Measurements from ENCODE around the gene GCLC.

The GCLC gene

GRCh38 chr6:53582963-53583362 lies 38.1 kb upstream of the GCLC start:
- TF ChIP-seq, protein P1, sequence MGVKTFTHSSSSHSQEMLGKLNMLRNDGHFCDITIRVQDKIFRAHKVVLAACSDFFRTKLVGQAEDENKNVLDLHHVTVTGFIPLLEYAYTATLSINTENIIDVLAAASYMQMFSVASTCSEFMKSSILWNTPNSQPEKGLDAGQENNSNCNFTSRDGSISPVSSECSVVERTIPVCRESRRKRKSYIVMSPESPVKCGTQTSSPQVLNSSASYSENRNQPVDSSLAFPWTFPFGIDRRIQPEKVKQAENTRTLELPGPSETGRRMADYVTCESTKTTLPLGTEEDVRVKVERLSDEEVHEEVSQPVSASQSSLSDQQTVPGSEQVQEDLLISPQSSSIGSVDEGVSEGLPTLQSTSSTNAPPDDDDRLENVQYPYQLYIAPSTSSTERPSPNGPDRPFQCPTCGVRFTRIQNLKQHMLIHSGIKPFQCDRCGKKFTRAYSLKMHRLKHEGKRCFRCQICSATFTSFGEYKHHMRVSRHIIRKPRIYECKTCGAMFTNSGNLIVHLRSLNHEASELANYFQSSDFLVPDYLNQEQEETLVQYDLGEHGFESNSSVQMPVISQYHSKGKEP (tag by site-specific recombination; IDR thresholded peaks at IDR 0.05): no peak
- TF ChIP-seq ZBTB1 (tag by site-specific recombination; IDR thresholded peaks at IDR 0.05) (no peak), ZNF280D (tag by site-specific recombination; IDR thresholded peaks at IDR 0.05) (no peak), ZNF707 (tag by site-specific recombination; IDR thresholded peaks at IDR 0.05) (no peak), ZNF404 (tag by site-specific recombination; IDR thresholded peaks at IDR 0.05) (no peak), ZNF366 (tag by site-specific recombination; conservative IDR thresholded peaks at IDR 0.05) (no peak), ZNF169 (tag by site-specific recombination; IDR thresholded peaks at IDR 0.05) (no peak), ZNF610 (tag by site-specific recombination; IDR thresholded peaks at IDR 0.05; ENCODE audit: borderline replicate concordance) (no peak), SP3 (tag by site-specific recombination; IDR thresholded peaks at IDR 0.05) (no peak), ZNF354C (tag by site-specific recombination; IDR thresholded peaks at IDR 0.05; ENCODE audit: borderline replicate concordance, low read depth) (no peak), ZNF830 (tag by site-specific recombination; IDR thresholded peaks at IDR 0.05; ENCODE audit: low read depth) (no peak), SP2 (tag by site-specific recombination; IDR thresholded peaks at IDR 0.05) (no peak)
- TF ChIP-seq, protein P2, sequence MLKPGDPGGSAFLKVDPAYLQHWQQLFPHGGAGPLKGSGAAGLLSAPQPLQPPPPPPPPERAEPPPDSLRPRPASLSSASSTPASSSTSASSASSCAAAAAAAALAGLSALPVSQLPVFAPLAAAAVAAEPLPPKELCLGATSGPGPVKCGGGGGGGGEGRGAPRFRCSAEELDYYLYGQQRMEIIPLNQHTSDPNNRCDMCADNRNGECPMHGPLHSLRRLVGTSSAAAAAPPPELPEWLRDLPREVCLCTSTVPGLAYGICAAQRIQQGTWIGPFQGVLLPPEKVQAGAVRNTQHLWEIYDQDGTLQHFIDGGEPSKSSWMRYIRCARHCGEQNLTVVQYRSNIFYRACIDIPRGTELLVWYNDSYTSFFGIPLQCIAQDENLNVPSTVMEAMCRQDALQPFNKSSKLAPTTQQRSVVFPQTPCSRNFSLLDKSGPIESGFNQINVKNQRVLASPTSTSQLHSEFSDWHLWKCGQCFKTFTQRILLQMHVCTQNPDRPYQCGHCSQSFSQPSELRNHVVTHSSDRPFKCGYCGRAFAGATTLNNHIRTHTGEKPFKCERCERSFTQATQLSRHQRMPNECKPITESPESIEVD (tag by site-specific recombination; IDR thresholded peaks at IDR 0.05): no peak
- Histone ChIP-seq H3K4me1 (ENCODE audit: control insufficient read depth, insufficient read depth, low read length) (no peaks in the 10 kb centered on the region), H3K9me3 (ENCODE audit: control insufficient read depth, insufficient read depth, low read depth, low read length) (no peaks in the 10 kb centered on the region), H3K36me3 (ENCODE audit: control insufficient read depth in 2 of 2, insufficient read depth in 1 of 2, low read length in 2 of 2) (no peaks in the 10 kb centered on the region), H3K27ac (ENCODE audit: extremely low read depth, low read depth, low read length) (no peak overlapping the region), H3K4me3 (ENCODE audit: low read depth, low read length) (no peak overlapping the region)
- CTCF ChIA-PET: interaction anchor here (0.6 kb wide), 1 partner anchor 26 kb away, joined by 3 read pairs; no protein-coding TSS in a partner anchor
- POLR2A ChIA-PET: interaction anchor here (1.4 kb wide), 1 partner anchor 12 kb away, joined by 3 read pairs; no protein-coding TSS in a partner anchor

DNA sequence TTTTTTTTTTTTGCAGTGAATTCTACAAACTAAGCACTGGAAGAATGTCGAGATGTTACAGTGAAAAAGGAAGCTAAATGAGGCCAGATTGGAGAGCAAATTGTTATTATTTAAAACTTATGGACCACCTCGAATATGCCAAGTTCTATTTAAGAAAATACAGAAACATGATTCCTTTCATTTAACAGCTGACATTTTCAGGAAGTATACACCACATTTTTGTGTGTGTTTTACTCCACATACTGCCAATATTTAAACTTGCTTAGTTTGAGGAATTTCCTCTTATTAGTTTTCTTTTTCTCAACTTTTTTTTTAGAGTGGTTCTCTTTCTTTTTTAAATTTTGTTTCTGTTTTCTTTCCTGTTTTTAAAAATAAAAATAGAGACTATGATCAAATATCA lies 37.0 kb upstream of the GCLC start:
- CTCF ChIA-PET: interaction anchor here (0.7 kb wide), 2 partner anchors 19 to 374 kb away, joined by 3 to 7 read pairs; no protein-coding TSS in a partner anchor
- no peak overlapping the region for H3K27ac ChIP-seq (ENCODE audit: extremely low read depth, low read depth, low read length)
- H3K9me3 ChIP-seq (ENCODE audit: control insufficient read depth, insufficient read depth, low read depth, low read length): no peaks in the 10 kb centered on the region
- H3K4me3 ChIP-seq (ENCODE audit: low read depth, low read length): no peak overlapping the region
- no peaks in the 10 kb centered on the region for H3K36me3 ChIP-seq (ENCODE audit: control insufficient read depth in 2 of 2, insufficient read depth in 1 of 2, low read length in 2 of 2)
- H3K4me1 ChIP-seq (ENCODE audit: control insufficient read depth, insufficient read depth, low read length): no peaks in the 10 kb centered on the region
- POLR2A ChIA-PET: no interaction called here
- TF ChIP-seq ZNF341 (tag by site-specific recombination; IDR thresholded peaks at IDR 0.05; ENCODE audit: low read depth) (no peak), BCL11A (tag by site-specific recombination; IDR thresholded peaks at IDR 0.05; ENCODE audit: low read depth) (no peak), ZNF639 (tag by site-specific recombination; IDR thresholded peaks at IDR 0.05) (no peak), ZNF571 (tag by site-specific recombination; IDR thresholded peaks at IDR 0.05) (no peak), ZNF473 (tag by site-specific recombination; IDR thresholded peaks at IDR 0.05) (no peak), ZNF747 (tag by site-specific recombination; IDR thresholded peaks at IDR 0.05) (no peak), ZNF660 (tag by site-specific recombination; IDR thresholded peaks at IDR 0.05) (no peak), ZNF350 (tag by site-specific recombination; IDR thresholded peaks at IDR 0.05) (no peak), ZXDB (tag by site-specific recombination; IDR thresholded peaks at IDR 0.05) (no peak), PATZ1 (tag by site-specific recombination; IDR thresholded peaks at IDR 0.05) (no peak), ZNF549 (tag by site-specific recombination; IDR thresholded peaks at IDR 0.05) (no peak), ZNF560 (tag by site-specific recombination; IDR thresholded peaks at IDR 0.05; ENCODE audit: borderline replicate concordance) (no peak), ZNF768 (tag by site-specific recombination; IDR thresholded peaks at IDR 0.05) (no peak), ZNF514 (tag by site-specific recombination; IDR thresholded peaks at IDR 0.05) (no peak), ZNF266 (tag by site-specific recombination; IDR thresholded peaks at IDR 0.05; ENCODE audit: low read depth) (no peak)
